H1 (cell line): ENCODE results near the gene BRICD5.

Experiments
- CTBP2 ChIP-seq: IDR thresholded peaks from 2 replicates; pipeline ENCODE4 v1.7.0; 2011; ENCODE audit warnings: borderline replicate concordance, mild to moderate bottlenecking, moderate library complexity, mixed read lengths, low read length; ENCODE audit not compliant: insufficient read depth, insufficient read length
- FOSL1 ChIP-seq: IDR thresholded peaks from 2 replicates; pipeline ENCODE4 v1.6.1; 2011; ENCODE audit warnings: mild to moderate bottlenecking, low read depth, low read length, moderate library complexity; ENCODE audit not compliant: insufficient read depth
- RAD21 ChIP-seq, 2 experiments: IDR thresholded peaks in 1 of 2; conservative IDR thresholded peaks in 1 of 2; 2 replicates each; pipeline ENCODE4 v1.6.1; 2011; ENCODE audit warnings: low read depth in 2 of 2, low read length in 2 of 2, improper control_type of control experiment in 1 of 2, inconsistent platforms in 1 of 2, mild to moderate bottlenecking in 1 of 2, moderate library complexity in 1 of 2
- SAP30 ChIP-seq: fragments of 300-600 bp; sonication (generic); IDR thresholded peaks from 2 replicates; pipeline ENCODE4 v1.7.1; 2012; ENCODE audit warnings: low read length, moderate library complexity, mild to moderate bottlenecking, inconsistent platforms; ENCODE audit not compliant: insufficient read depth, insufficient replicate concordance
- YY1 ChIP-seq: IDR thresholded peaks from 2 replicates; pipeline ENCODE4 v1.6.1; 2011; ENCODE audit warnings: low read depth, mild to moderate bottlenecking, low read length
- TF ChIP-seq, protein P1 (sequence below), 3 experiments: IDR thresholded peaks; 1 replicate in 2 of 3; 2 replicates in 1 of 3; pipeline versions ENCODE4 v1.5.1 to v1.6.1; 2011; ENCODE audit warnings: low read length in 3 of 3, mild to moderate bottlenecking in 3 of 3, inconsistent platforms in 2 of 3, low read depth in 1 of 3, moderate library complexity in 1 of 3; ENCODE audit not compliant: insufficient read depth in 1 of 3; ENCODE audit errors: control extremely low read depth in 1 of 3

DNA sequence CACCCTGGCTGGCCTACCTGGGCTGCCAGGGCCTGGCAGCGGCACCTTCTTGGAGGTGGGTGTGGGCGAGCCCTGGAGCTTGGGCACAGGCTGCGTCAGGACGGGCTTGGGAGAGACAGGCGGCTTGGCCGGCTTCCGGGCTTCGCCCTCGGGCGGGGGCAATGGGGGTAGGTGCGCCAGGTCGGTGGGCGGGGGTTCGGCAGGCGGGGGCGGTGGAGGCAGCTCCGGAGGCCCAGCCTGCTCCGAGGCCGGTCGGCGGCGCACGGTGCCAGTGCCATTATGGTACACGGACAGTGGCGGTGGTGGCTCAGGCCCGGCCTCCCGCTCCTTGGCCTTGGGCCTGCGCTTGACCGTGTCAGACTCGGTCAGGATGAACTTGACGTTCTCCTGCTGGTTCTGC, 31.1 kb downstream of the BRICD5 start:
- TF ChIP-seq FOSL1 (no peak), SAP30 (no peak), CTBP2 (no peak), RAD21 (IDR thresholded peaks at IDR 0.05 in 1 of 2, conservative IDR thresholded peaks at IDR 0.05 in 1 of 2; ENCODE audit: low read depth in 2 of 2, low read length in 2 of 2) (no peak), YY1 (no peak)
- TF ChIP-seq, protein P1, sequence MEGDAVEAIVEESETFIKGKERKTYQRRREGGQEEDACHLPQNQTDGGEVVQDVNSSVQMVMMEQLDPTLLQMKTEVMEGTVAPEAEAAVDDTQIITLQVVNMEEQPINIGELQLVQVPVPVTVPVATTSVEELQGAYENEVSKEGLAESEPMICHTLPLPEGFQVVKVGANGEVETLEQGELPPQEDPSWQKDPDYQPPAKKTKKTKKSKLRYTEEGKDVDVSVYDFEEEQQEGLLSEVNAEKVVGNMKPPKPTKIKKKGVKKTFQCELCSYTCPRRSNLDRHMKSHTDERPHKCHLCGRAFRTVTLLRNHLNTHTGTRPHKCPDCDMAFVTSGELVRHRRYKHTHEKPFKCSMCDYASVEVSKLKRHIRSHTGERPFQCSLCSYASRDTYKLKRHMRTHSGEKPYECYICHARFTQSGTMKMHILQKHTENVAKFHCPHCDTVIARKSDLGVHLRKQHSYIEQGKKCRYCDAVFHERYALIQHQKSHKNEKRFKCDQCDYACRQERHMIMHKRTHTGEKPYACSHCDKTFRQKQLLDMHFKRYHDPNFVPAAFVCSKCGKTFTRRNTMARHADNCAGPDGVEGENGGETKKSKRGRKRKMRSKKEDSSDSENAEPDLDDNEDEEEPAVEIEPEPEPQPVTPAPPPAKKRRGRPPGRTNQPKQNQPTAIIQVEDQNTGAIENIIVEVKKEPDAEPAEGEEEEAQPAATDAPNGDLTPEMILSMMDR (IDR thresholded peaks at IDR 0.05; ENCODE audit: control extremely low read depth in 1 of 3, insufficient read depth in 1 of 3, low read depth in 1 of 3, low read length in 3 of 3): no peak
